Activated T-helper 17 cell treated with anti-CD3 and anti-CD28 coated beads, Interleukin-2, amount 50 U/mL, for 72 hours (primary cell): ENCODE data around the gene SMPD3. TPM values are rescaled to one million over a fixed set of nuclear protein-coding genes. Genes with fewer than 3 reads are reported as not detected.

ENCODE experiments used
- ATAC-seq: fragments of 150-1000 bp; cut with Tn5 transposase; replicated peaks from 2 replicates; pipeline ENCODE4 v1.10.0; 2021; ENCODE audit warnings: mild to moderate bottlenecking, moderate library complexity
- H3K27ac Mint-ChIP-seq: one replicate; pipeline ENCODE4 v1.8.0; 2022; ENCODE audit warnings: mixed read lengths
- H3K27me3 Mint-ChIP-seq: one replicate; pipeline ENCODE4 v1.8.0; 2022; ENCODE audit warnings: mixed read lengths
- H3K36me3 Mint-ChIP-seq: one replicate; pipeline ENCODE4 v1.8.0; 2022; ENCODE audit warnings: low read depth, mild to moderate bottlenecking, mixed read lengths
- H3K4me1 Mint-ChIP-seq: one replicate; pipeline ENCODE4 v1.8.0; 2022; ENCODE audit warnings: mixed read lengths
- H3K4me3 Mint-ChIP-seq: one replicate; pipeline ENCODE4 v1.8.0; 2022; ENCODE audit warnings: mild to moderate bottlenecking, mixed read lengths
- H3K9me3 Mint-ChIP-seq: one replicate; pipeline ENCODE4 v1.8.0; 2022; ENCODE audit warnings: mixed read lengths
- total RNA-seq, 2 donors: library from RNA; stranded (reverse); gene quantifications; one replicate each; pipeline ENCODE4 v1.2.3, GENCODE V29; 2022

Gene SMPD3
- total RNA-seq, 2 donors from 2014 or later = 0.19 to 0.45 TPM

DNA sequence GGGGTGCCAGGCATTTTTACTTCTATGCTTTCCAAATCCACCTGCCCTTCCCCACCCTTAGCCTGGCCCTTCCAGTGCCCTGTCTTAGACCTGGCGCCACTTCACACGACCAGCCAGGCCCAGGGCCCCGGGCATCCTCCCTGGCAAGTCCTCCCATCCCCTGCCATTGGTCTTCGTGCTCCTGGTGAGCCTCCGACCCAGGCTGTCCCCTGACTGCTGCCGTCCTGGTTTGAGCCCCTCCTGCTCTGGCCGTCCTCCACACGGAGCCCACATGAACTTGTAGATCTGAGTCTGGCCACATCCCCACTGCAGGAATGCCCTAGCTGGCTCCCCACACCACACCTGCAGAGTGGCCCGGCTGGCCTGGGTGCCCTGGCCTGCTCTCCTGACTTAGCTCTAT, 93.5 kb downstream of the SMPD3 start:
- ATAC-seq = no peak
- H3K36me3 Mint-ChIP-seq = peaks cover 88% of the 10 kb centered on the region
- no peaks in the 10 kb centered on the region for H3K9me3 Mint-ChIP-seq
- no peak overlapping the region for H3K4me3 Mint-ChIP-seq
- H3K4me1 Mint-ChIP-seq = peaks cover 6% of the 10 kb centered on the region
- H3K27ac Mint-ChIP-seq = no peak overlapping the region
- H3K27me3 Mint-ChIP-seq = no peaks in the 10 kb centered on the region

DNA sequence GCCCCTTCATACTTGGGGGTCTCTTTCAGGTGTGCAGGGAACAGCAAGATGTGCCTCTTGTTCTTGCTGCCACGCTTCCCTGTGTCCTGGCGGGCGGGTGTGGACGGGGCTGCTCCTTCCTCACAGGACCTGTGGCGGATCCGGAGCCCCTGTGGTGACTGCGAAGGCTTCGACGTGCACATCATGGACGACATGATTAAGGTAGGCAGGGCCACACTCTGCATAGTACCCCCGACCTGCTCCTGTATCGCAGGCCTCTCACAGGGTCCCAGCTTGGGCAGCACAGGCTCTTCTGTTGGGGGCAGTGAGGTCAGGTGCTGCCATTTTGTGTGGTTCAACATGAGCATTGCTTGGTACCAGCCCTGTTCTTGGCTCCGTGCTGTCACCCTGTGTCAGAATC, 94.9 kb downstream of the SMPD3 start:
- Mint-ChIP-seq H3K9me3 (no peaks in the 10 kb centered on the region), H3K36me3 (peaks cover 99% of the 10 kb centered on the region), H3K4me3 (no peak overlapping the region), H3K4me1 (peaks cover 6% of the 10 kb centered on the region), H3K27me3 (no peaks in the 10 kb centered on the region), H3K27ac (no peak overlapping the region)
- ATAC-seq = no peak

DNA sequence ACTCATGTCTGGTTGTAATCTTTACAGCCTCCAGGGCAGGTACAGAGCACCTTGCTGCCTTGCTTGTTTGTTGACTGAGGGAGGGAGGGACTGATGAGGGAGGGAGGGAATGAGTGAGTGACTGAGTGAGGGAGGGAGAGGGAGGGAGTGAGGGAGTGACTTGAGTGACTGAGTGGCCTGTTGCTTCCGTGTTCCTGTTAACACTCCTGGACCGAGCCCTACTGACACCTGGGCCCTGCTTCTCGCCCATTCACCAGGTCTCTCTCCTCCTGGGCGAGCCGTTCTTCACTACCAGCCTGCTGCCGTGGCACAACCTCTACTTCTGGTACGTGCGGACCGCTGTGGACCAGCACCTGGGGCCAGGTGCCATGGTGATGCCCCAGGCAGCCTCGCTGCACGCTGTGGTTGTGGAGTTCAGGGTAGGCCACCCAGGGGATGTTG, 96.3 kb downstream of the SMPD3 start:
- Mint-ChIP-seq H3K4me1 (peaks cover 6% of the 10 kb centered on the region), H3K4me3 (no peak overlapping the region), H3K36me3 (peaks cover 99% of the 10 kb centered on the region), H3K27me3 (no peaks in the 10 kb centered on the region), H3K9me3 (no peaks in the 10 kb centered on the region), H3K27ac (no peak overlapping the region)
- no peak for ATAC-seq

DNA sequence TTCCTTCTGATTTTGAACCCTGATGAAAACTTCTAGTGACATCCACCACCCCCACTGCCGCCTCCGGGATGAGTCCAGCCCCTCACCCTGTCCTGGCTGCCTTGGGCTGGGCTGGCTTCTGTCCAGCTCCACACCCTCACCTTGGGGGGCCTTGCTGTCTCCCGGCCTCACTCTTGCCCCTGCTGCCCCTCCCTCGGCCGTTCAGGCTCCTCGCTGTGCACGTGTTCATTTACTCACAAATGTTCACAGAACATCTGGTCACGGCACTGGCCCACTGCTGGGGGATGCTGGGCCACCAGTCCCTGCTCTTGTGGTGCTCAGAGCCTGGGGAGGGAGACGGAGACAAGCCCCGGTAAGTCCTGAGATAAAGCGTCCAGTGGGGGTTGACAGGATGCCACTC, 96.8 kb downstream of the SMPD3 start:
- no peak for ATAC-seq
- Mint-ChIP-seq H3K9me3 (no peaks in the 10 kb centered on the region), H3K27ac (no peak overlapping the region), H3K4me1 (peaks cover 4% of the 10 kb centered on the region), H3K27me3 (no peaks in the 10 kb centered on the region), H3K4me3 (no peak overlapping the region), H3K36me3 (peaks cover 99% of the 10 kb centered on the region)

DNA sequence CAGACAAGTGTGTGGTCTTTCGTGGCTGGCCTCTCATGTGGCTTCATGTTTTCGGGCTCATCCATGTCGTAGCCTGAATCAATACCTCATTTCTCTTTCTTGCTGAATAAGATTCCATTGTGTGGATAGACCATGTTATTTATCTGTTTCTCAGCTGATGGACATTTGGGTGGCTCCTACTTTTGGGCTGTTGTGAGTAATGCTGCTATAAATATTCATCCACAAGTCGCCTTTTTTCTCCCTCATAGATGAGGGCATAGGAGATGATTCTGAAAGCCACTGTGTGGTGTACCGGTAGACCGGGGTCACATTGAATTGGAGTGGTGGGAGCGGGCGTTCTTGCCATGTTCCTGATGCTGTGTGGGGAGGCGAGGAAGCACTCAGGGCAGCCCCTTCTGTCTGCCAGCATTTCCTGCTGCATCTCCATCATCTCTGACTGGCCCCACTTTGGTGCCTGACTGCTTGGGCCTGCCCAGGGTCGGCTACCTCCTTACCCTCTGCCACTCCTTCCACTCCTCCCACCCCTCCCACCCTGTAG, 97.4 kb downstream of the SMPD3 start:
- peaks cover 99% of the 10 kb centered on the region for H3K36me3 Mint-ChIP-seq
- ATAC-seq = no peak
- no peaks in the 10 kb centered on the region for H3K27me3 Mint-ChIP-seq
- no peaks in the 10 kb centered on the region for H3K9me3 Mint-ChIP-seq
- H3K4me3 Mint-ChIP-seq = no peak overlapping the region
- no peak overlapping the region for H3K27ac Mint-ChIP-seq
- H3K4me1 Mint-ChIP-seq = no peaks in the 10 kb centered on the region

DNA sequence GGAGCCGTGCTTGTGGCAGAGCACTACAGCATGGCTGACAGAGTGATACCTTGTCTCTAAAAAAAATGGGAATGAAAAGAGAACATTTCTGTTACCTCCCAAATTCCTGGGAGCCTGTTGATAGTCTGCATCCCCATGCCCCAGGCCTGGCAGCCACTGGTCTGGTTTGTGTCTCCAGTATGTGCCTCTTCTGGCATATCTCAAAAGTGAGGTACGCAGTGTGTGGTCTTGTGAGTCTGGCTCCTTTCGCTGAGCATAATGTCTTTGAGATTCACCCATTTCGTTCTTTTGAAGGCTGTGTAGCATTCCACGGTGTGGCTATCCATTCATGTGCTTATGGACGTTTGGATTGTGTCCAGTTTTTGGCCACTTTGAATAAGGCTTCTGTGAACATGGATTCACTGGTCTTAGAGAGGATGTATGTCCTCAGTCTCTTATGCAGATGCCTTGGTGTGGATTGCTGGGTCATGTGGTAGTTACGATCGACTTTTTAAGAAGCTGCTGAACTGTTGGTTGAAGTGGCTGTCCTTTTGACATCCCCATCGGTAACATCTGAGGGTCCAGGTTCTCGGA, 98.4 kb downstream of the SMPD3 start:
- Mint-ChIP-seq H3K27ac (no peak overlapping the region), H3K36me3 (peaks cover 99% of the 10 kb centered on the region), H3K4me3 (no peak overlapping the region), H3K9me3 (no peaks in the 10 kb centered on the region), H3K4me1 (no peaks in the 10 kb centered on the region), H3K27me3 (no peaks in the 10 kb centered on the region)
- ATAC-seq = no peak

DNA sequence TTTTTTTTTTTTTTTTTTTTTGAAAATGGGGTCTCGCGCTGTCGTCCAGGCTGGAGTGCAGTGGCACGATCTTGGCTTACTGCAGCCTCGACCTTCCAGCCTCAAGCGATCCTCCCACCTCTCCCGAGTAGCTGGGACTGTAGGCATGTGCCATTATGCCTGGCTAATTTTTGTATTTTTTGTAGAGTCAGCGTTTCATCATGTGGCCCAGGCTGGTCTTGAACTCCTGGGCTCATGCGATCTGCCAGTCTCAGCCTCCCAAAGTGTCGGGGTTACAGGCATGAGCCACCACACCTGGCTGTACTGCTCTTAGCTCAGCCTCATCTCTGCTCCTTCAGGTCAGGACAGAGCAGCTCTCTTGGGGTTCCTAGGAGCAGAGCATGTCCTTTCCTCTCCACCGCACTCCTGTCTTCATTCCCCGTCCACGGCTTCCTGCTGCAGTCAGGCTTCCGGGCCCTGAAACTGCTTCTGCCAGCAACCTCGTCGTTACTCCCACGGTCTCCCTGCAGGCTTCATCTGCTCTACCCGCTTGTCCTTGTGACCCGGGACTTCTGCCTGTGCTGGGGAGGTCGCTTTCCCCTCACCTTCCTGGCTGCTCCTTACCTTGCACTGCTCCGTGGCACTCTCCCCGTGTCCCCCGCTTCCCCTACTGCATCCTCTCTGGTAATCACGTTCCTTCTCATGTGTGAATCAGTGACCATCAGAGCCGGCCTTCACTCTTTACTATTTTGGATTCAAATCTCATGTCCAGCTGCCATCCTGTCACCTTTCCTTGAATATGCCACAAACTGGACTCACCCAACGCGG, 99.5 kb downstream of the SMPD3 start:
- Mint-ChIP-seq H3K4me3 (no peak overlapping the region), H3K27ac (no peak overlapping the region), H3K9me3 (no peaks in the 10 kb centered on the region), H3K36me3 (peaks cover 97% of the 10 kb centered on the region), H3K4me1 (no peaks in the 10 kb centered on the region), H3K27me3 (no peaks in the 10 kb centered on the region)
- no peak for ATAC-seq

DNA sequence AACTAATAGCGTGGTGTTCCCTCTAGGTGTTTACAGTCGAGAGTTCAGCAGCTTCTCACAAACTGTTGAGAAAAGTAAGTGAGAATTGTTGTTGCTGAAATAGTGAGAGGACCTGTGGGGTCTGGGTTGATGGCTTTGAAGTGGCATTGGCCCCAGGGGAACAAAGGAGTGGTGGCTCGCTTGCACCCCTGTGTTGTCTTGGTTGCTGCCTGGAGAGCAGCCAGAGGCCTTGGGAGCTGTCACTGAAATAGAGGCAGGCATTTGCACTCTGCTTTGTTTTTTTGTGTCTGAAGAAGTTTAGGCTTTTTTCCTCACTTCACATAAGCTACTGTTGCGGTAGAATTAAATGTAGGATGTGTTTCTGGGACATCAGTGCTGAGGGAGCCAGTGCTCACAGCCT, 100.7 kb downstream of the SMPD3 start:
- Mint-ChIP-seq H3K4me3 (no peak overlapping the region), H3K36me3 (peaks cover 96% of the 10 kb centered on the region), H3K27me3 (no peaks in the 10 kb centered on the region), H3K9me3 (no peaks in the 10 kb centered on the region), H3K27ac (no peak overlapping the region), H3K4me1 (no peaks in the 10 kb centered on the region)
- no peak for ATAC-seq

DNA sequence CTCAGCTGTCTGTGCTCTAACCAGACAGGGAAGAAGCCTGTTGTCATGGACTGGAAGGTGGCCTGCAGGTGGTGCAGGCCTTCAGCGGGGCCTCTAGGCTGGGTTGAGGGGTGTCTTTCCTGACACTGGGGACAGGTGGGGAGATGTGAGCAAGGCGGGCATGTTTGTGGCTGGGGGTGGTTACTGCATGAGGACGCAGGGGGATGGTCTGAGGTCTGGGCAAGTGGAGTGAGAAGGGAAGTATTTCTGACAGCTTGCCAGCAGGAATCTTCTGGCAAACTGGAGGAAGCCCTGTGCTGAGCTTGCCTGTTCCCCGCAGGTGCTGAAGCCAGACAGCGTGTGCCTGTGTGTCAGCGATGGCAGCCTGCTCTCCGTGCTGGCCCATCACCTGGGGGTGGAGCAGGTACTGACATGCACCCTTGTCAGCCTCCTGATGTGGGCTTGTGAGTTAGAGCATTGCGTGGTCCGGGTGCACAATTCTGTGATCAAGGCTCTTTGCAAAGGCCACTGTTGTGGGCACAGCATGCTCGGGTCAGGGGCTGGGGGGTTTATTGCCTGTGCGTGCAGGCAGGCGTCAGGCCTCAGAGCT, 101.3 kb downstream of the SMPD3 start:
- no peaks in the 10 kb centered on the region for H3K4me1 Mint-ChIP-seq
- ATAC-seq = no peak
- no peaks in the 10 kb centered on the region for H3K9me3 Mint-ChIP-seq
- no peak overlapping the region for H3K27ac Mint-ChIP-seq
- H3K4me3 Mint-ChIP-seq = no peak overlapping the region
- H3K27me3 Mint-ChIP-seq = no peaks in the 10 kb centered on the region
- H3K36me3 Mint-ChIP-seq = peaks cover 96% of the 10 kb centered on the region

DNA sequence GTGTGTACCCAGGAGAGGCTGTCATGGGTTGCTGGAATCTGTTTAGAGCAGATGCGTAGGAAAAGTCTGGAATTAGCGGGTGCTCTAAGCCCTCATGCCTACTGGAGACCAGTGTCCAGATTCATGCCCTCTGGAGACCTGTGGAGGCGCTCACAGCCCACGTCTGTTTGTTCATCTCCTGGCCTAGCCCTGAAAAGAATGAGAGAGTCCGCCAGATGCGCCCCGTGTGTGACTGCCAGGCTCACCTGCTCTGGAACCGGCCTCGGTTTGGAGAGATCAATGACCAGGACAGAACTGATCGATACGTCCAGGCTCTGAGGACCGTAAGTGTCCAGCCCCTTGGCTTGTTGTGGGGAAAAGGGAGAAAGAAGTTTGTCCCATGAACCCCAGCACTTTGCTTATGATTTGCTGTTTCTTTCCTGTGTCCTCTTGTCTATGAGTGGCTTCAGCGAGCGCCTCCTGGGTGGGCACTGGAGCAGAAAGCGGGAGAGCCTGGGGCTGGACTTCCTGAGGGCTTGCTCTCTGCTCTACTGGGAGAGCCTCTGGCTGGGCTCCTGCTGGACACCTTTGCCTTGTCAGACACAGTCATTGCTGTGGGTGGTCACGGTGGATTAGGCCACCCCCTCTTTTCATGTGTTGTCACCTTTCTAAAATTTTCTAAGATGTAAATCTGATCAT, 102.2 kb downstream of the SMPD3 start:
- no peak overlapping the region for H3K4me3 Mint-ChIP-seq
- H3K27me3 Mint-ChIP-seq = no peaks in the 10 kb centered on the region
- H3K36me3 Mint-ChIP-seq = peaks cover 96% of the 10 kb centered on the region
- H3K27ac Mint-ChIP-seq = no peak overlapping the region
- ATAC-seq = no peak
- no peaks in the 10 kb centered on the region for H3K4me1 Mint-ChIP-seq
- no peaks in the 10 kb centered on the region for H3K9me3 Mint-ChIP-seq

DNA sequence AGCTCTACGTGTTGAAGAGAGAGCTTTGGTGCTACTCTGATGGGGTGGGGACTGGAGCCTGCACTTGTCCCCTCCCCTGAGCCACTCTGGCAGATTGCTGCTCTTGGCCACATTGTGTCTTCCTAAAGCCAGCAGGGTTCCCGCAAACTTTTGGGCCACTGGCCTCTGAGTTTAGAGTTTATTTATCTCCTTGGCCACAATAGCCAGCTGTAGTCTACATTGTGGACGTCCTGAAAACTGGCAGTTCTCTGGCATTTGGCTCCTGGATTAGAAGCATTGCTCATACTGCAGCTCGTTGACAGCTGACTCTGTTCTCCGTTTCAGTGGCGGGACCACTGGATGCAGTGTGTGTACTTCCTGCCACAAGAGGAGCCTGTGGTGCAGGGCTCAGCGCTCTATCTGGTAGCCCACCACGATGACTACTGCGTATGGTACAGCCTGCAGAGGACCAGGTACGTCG, 102.9 kb downstream of the SMPD3 start:
- Mint-ChIP-seq H3K9me3 (no peaks in the 10 kb centered on the region), H3K4me1 (no peaks in the 10 kb centered on the region), H3K27ac (no peak overlapping the region), H3K36me3 (peaks cover 96% of the 10 kb centered on the region), H3K27me3 (no peaks in the 10 kb centered on the region), H3K4me3 (no peak overlapping the region)
- no peak for ATAC-seq

DNA sequence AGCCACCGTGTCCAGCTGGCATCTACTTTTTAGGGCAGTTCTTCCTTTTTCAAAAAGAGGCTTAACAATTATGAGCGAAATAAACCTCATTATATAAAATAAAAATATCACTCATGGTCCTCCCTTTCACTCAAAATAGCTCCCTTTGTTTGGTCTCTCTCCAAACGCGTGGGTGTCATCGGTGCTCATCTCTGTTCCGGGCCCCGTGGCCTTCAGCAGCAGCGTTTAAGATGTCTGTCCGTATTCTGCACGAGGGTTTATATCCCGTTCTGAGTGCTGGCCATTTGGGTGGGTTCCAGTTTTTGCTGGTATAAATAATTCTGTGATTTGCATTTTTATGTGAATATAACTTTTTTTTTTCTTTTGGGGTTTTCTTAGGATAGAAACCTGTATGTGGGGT, 104.1 kb downstream of the SMPD3 start:
- Mint-ChIP-seq H3K4me1 (no peaks in the 10 kb centered on the region), H3K9me3 (no peaks in the 10 kb centered on the region), H3K4me3 (no peak overlapping the region), H3K36me3 (peaks cover 96% of the 10 kb centered on the region), H3K27ac (no peak overlapping the region), H3K27me3 (no peaks in the 10 kb centered on the region)
- ATAC-seq = no peak

DNA sequence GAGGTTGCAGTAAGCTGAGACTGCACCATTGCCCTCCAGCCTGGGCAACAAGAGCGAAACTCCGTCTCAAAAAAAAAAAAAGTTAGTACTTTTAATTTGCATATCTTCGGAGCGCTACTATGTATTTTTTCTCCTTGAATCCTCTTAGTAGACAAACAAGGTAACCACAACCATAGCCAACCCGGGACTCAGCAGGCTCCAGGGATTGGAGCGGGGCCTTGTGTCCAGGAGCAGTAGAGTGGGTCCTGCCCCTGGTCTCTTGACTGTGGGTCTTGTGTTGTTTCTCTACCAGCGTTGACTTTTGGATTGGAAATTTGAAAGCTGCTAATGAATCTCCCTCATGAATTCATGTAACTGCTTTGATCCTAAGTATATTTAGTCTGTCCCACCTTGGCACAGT, 105.2 kb downstream of the SMPD3 start:
- Mint-ChIP-seq H3K4me3 (no peak overlapping the region), H3K4me1 (peaks cover 3% of the 10 kb centered on the region), H3K36me3 (peaks cover 96% of the 10 kb centered on the region), H3K9me3 (no peaks in the 10 kb centered on the region), H3K27me3 (no peaks in the 10 kb centered on the region), H3K27ac (no peak overlapping the region)
- no peak for ATAC-seq

DNA sequence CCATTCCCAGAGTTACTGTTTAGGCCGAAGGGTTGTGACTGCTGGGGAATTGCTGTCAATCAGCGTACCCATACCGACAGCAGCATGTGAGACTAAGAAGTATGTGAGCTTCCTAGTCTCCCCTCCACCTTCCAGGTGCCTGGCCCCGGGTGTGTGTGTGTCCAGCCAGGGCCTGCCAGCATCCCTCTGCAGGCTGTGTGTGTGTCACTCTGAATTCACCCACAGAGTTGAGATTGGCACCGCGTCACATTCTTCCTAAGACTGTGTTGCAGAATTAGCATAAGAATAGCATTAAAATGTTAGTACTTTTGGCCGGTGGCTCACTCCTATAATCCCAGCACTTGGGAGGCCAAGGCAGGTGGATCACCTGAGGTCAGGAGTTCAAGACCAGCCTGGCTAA, 105.7 kb downstream of the SMPD3 start:
- no peak for ATAC-seq
- Mint-ChIP-seq H3K27me3 (no peaks in the 10 kb centered on the region), H3K36me3 (peaks cover 96% of the 10 kb centered on the region)

More for the DNA sequence above, 105.7 kb downstream of the SMPD3 start:
- Mint-ChIP-seq H3K4me3 (no peak overlapping the region), H3K27ac (no peak overlapping the region), H3K9me3 (no peaks in the 10 kb centered on the region), H3K4me1 (peaks cover 7% of the 10 kb centered on the region)
